Measurements from ENCODE around the gene GRK2.
A peak's percentile ranks its signal among the peaks of the same experiment; 100 is the strongest.

Gene GRK2

DNA sequence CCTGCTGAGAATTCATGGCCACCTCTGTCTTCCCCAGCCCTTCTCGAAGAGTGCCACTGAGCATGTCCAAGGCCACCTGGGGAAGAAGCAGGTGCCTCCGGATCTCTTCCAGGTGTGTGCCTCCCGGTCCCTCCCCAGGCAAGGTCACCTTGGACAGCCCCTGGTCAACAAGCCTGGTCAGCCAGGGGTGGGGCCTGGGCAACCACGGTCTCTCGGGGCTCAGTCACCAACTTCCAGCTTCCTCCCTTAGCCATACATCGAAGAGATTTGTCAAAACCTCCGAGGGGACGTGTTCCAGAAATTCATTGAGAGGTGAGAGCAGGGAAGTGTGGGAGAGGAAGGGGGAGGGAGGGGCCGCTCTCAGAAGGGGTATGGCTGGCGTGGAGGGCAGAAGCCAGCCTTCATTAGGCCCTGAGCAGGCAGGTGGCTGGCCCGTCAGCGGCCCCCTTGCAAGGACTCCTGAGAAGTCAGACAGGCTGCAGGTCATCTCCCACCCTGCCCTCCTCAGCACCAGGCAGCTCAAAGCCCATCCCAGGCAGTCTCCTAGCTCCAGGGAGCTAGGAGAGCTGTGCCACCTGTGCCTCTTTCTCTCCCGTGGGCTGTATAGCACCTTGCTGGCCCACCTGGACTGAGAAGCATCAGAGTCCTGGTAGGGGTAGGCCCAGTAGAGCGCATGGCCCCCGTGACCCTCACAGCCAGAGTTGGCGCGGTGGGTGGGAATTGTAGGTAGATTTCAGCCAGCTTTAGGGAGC, 13.5 kb downstream of the GRK2 start:
- H3K9me3 ChIP-seq (replicated peaks in 1 of 2; ENCODE audit: control insufficient read depth in 2 of 2, insufficient read depth in 1 of 2, low read depth in 1 of 2, low read length in 2 of 2): no peaks in the 10 kb centered on the region
- H3K9ac ChIP-seq (ENCODE audit: low read depth, low read length, poor library complexity): no peak overlapping the region
- H3K36me3 ChIP-seq (replicated peaks in 1 of 2; ENCODE audit: control insufficient read depth in 2 of 2, insufficient read depth in 2 of 2, low read length in 2 of 2): peaks cover 46 to 70% of the 10 kb centered on the region in 2 donors
- H3K79me1 ChIP-seq (ENCODE audit: low read depth, low read length): peaks cover 18% of the 10 kb centered on the region
- no peak overlapping the region for H3K27ac ChIP-seq (replicated peaks; ENCODE audit: low read length)
- no peak overlapping the region for H4K8ac ChIP-seq (ENCODE audit: low read depth, low read length)
- no peak overlapping the region for H3K4me2 ChIP-seq (ENCODE audit: insufficient read depth, low read length, poor library complexity, severe bottlenecking)
- H2BK12ac ChIP-seq (ENCODE audit: low read length): no peak overlapping the region
- DNase-seq (ENCODE audit: low spot score): no peak
- H2BK120ac ChIP-seq (ENCODE audit: low read depth, low read length): no peak overlapping the region
- H3K14ac ChIP-seq (ENCODE audit: low read length): no peak overlapping the region
- peaks cover 6 to 11% of the 10 kb centered on the region in 2 donors for H3K4me1 ChIP-seq (ENCODE audit: control insufficient read depth in 2 of 2, insufficient read depth in 1 of 2, low read depth in 1 of 2, low read length in 2 of 2)
- H2AK5ac ChIP-seq (ENCODE audit: low read depth, low read length): peak overlapping the region; percentile 70
- no peak overlapping the region for H2BK15ac ChIP-seq (ENCODE audit: low read length)
- H3K27me3 ChIP-seq (ENCODE audit: control insufficient read depth in 3 of 3, insufficient read depth in 3 of 3, low read depth in 1 of 3, low read length in 3 of 3): no peaks in the 10 kb centered on the region
- peak overlapping the region; percentile 55 for H3K23ac ChIP-seq (ENCODE audit: low read depth, low read length, poor library complexity)
- H3K4ac ChIP-seq (ENCODE audit: low read length): no peak overlapping the region
- H2AFZ ChIP-seq (ENCODE audit: low read length): no peak overlapping the region
- no peak overlapping the region for H4K91ac ChIP-seq (ENCODE audit: low read depth, low read length, poor library complexity)
- no peak overlapping the region for H3K18ac ChIP-seq (ENCODE audit: low read length)
- H2BK5ac ChIP-seq (ENCODE audit: low read length): no peak overlapping the region
- H3K4me3 ChIP-seq (ENCODE audit: low read length in 2 of 2): no peak overlapping the region
- no CpG with 5 or more reads among the region's 17 CpGs for WGBS, 2 donors (ENCODE audit: extremely low coverage in 2 of 2, insufficient read length in 2 of 2, insufficient replicate concordance in 1 of 2)

DNA sequence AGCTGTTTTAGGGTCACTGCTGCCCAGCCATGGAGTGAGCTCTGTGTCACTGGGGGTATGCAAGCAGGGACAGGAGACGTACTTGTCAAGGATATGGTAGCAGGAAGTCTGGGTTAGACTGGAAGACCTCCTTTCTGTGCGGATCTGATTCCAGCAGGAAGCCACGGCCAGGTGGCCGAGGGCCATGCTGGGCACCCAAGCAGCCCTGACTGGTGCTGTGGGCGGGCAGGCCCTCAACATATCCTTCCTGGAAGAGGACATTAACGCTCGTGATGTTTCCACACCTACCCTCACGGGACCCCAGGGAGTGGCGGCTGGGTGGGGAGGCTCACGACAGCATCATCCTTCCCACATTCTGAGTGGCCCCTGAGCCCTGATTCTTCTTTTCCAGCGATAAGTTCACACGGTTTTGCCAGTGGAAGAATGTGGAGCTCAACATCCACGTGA, 14.1 kb downstream of the GRK2 start:
- no peaks in the 10 kb centered on the region for H3K9me3 ChIP-seq (replicated peaks in 1 of 2; ENCODE audit: control insufficient read depth in 2 of 2, insufficient read depth in 1 of 2, low read depth in 1 of 2, low read length in 2 of 2)
- no peak overlapping the region for H3K9ac ChIP-seq (ENCODE audit: low read depth, low read length, poor library complexity)
- H2AFZ ChIP-seq (ENCODE audit: low read length): no peak overlapping the region
- no peak overlapping the region for H4K8ac ChIP-seq (ENCODE audit: low read depth, low read length)
- no peak overlapping the region for H3K4me2 ChIP-seq (ENCODE audit: insufficient read depth, low read length, poor library complexity, severe bottlenecking)
- H3K4me3 ChIP-seq (ENCODE audit: low read length in 2 of 2): peak overlapping the region in 1 of 2 donors; percentile 29
- H2BK5ac ChIP-seq (ENCODE audit: low read length): no peak overlapping the region
- H3K27ac ChIP-seq (replicated peaks; ENCODE audit: low read length): no peak overlapping the region
- H2BK15ac ChIP-seq (ENCODE audit: low read length): no peak overlapping the region
- no CpG with 5 or more reads among the region's 13 CpGs for WGBS, 2 donors (ENCODE audit: extremely low coverage in 2 of 2, insufficient read length in 2 of 2, insufficient replicate concordance in 1 of 2)
- H2BK12ac ChIP-seq (ENCODE audit: low read length): no peak overlapping the region
- peak overlapping the region; percentile 21 for H3K14ac ChIP-seq (ENCODE audit: low read length)
- H3K4me1 ChIP-seq (ENCODE audit: control insufficient read depth in 2 of 2, insufficient read depth in 1 of 2, low read depth in 1 of 2, low read length in 2 of 2): peaks cover 4 to 11% of the 10 kb centered on the region in 2 donors
- peak overlapping the region; percentile 17 for H3K23ac ChIP-seq (ENCODE audit: low read depth, low read length, poor library complexity)
- no peak overlapping the region for H3K4ac ChIP-seq (ENCODE audit: low read length)
- peaks cover 18% of the 10 kb centered on the region for H3K79me1 ChIP-seq (ENCODE audit: low read depth, low read length)
- H4K91ac ChIP-seq (ENCODE audit: low read depth, low read length, poor library complexity): no peak overlapping the region
- H2BK120ac ChIP-seq (ENCODE audit: low read depth, low read length): no peak overlapping the region
- H3K27me3 ChIP-seq (ENCODE audit: control insufficient read depth in 3 of 3, insufficient read depth in 3 of 3, low read depth in 1 of 3, low read length in 3 of 3): no peaks in the 10 kb centered on the region
- H2AK5ac ChIP-seq (ENCODE audit: low read depth, low read length): no peak overlapping the region
- no peak overlapping the region for H3K18ac ChIP-seq (ENCODE audit: low read length)
- no peak for DNase-seq (ENCODE audit: low spot score)
- H3K36me3 ChIP-seq (replicated peaks in 1 of 2; ENCODE audit: control insufficient read depth in 2 of 2, insufficient read depth in 2 of 2, low read length in 2 of 2): peaks cover 50 to 72% of the 10 kb centered on the region in 2 donors

DNA sequence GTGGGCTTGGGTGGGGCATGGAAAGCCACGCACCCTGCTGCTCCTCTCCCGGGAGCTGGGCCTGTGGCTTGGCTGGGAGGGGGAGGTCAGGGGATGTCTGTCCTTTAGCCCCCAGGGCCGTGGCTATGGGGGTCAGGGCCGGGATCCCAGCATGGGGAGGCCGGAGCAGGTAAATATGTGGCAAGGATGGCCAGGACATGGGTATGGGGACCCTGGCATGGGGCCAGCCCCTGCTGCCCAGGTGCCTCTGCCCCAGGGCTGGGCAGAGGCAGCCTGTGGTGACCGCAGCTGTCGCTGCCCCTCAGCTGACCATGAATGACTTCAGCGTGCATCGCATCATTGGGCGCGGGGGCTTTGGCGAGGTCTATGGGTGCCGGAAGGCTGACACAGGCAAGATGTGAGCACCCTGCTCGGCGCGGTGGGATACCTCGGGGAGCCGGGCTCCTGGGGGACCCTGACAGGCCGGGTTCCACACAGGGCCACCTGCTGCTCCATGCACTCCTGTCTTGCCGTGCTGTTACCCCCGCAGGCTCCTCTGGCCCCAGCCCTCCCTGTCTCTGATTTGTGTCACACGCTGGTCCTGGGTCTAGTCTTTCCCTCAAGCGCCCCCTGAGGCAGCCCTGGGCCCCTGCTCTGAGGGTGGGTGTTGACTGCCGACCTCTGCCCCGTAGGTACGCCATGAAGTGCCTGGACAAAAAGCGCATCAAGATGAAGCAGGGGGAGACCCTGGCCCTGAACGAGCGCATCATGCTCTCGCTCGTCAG, 14.7 kb downstream of the GRK2 start:
- no peak overlapping the region for H3K4me2 ChIP-seq (ENCODE audit: insufficient read depth, low read length, poor library complexity, severe bottlenecking)
- H2AK5ac ChIP-seq (ENCODE audit: low read depth, low read length): no peak overlapping the region
- no peaks in the 10 kb centered on the region for H3K27me3 ChIP-seq (ENCODE audit: control insufficient read depth in 3 of 3, insufficient read depth in 3 of 3, low read depth in 1 of 3, low read length in 3 of 3)
- no peak overlapping the region for H2BK12ac ChIP-seq (ENCODE audit: low read length)
- no peak overlapping the region for H3K4ac ChIP-seq (ENCODE audit: low read length)
- H2BK15ac ChIP-seq (ENCODE audit: low read length): no peak overlapping the region
- H4K91ac ChIP-seq (ENCODE audit: low read depth, low read length, poor library complexity): no peak overlapping the region
- H3K4me3 ChIP-seq (ENCODE audit: low read length in 2 of 2): peak overlapping the region in 1 of 2 donors; percentile 29
- no peaks in the 10 kb centered on the region for H3K9me3 ChIP-seq (replicated peaks in 1 of 2; ENCODE audit: control insufficient read depth in 2 of 2, insufficient read depth in 1 of 2, low read depth in 1 of 2, low read length in 2 of 2)
- H3K27ac ChIP-seq (replicated peaks; ENCODE audit: low read length): no peak overlapping the region
- WGBS, 2 donors (ENCODE audit: extremely low coverage in 2 of 2, insufficient read length in 2 of 2, insufficient replicate concordance in 1 of 2): no CpG with 5 or more reads among the region's 31 CpGs
- no peak overlapping the region for H3K18ac ChIP-seq (ENCODE audit: low read length)
- no peak overlapping the region for H2BK120ac ChIP-seq (ENCODE audit: low read depth, low read length)
- H3K36me3 ChIP-seq (replicated peaks in 1 of 2; ENCODE audit: control insufficient read depth in 2 of 2, insufficient read depth in 2 of 2, low read length in 2 of 2): peaks cover 55 to 74% of the 10 kb centered on the region in 2 donors
- H3K9ac ChIP-seq (ENCODE audit: low read depth, low read length, poor library complexity): no peak overlapping the region
- no peak for DNase-seq (ENCODE audit: low spot score)
- H3K79me1 ChIP-seq (ENCODE audit: low read depth, low read length): peaks cover 15% of the 10 kb centered on the region
- H3K23ac ChIP-seq (ENCODE audit: low read depth, low read length, poor library complexity): peak overlapping the region; percentile 17
- H3K14ac ChIP-seq (ENCODE audit: low read length): no peak overlapping the region
- no peak overlapping the region for H2BK5ac ChIP-seq (ENCODE audit: low read length)
- H2AFZ ChIP-seq (ENCODE audit: low read length): no peak overlapping the region
- H3K4me1 ChIP-seq (ENCODE audit: control insufficient read depth in 2 of 2, insufficient read depth in 1 of 2, low read depth in 1 of 2, low read length in 2 of 2): peaks cover 4 to 11% of the 10 kb centered on the region in 2 donors
- H4K8ac ChIP-seq (ENCODE audit: low read depth, low read length): no peak overlapping the region

DNA sequence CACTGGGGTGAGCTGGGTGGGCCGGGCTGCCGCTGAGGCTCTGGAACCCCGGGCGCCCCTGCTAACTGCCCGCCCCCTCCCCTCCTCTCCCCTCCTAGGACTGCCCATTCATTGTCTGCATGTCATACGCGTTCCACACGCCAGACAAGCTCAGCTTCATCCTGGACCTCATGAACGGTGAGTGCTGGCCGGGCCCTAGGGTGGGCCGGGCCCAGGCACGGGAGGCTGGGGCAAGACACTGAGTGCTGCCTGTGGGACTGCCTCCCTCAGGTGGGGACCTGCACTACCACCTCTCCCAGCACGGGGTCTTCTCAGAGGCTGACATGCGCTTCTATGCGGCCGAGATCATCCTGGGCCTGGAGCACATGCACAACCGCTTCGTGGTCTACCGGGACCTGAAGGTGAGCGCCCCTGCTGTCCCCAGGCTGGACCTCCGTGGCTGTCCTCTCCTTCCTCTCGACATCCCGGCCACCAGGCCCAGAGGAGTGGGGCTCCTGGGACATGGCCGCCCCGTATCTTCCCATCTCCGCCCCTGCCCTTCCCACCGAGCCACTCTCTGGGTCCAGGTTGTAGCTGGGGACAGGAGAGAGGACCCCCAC, 15.4 kb downstream of the GRK2 start:
- Histone ChIP-seq H3K27ac (replicated peaks; ENCODE audit: low read length) (no peak overlapping the region), H3K18ac (ENCODE audit: low read length) (no peak overlapping the region), H2AK5ac (ENCODE audit: low read depth, low read length) (no peak overlapping the region), H3K36me3 (replicated peaks in 1 of 2; ENCODE audit: control insufficient read depth in 2 of 2, insufficient read depth in 2 of 2, low read length in 2 of 2) (peaks cover 57 to 81% of the 10 kb centered on the region in 2 donors), H3K27me3 (ENCODE audit: control insufficient read depth in 3 of 3, insufficient read depth in 3 of 3, low read depth in 1 of 3, low read length in 3 of 3) (no peaks in the 10 kb centered on the region), H2BK12ac (ENCODE audit: low read length) (no peak overlapping the region), H3K79me1 (ENCODE audit: low read depth, low read length) (peaks cover 14% of the 10 kb centered on the region), H3K14ac (ENCODE audit: low read length) (no peak overlapping the region), H4K91ac (ENCODE audit: low read depth, low read length, poor library complexity) (no peak overlapping the region), H2BK15ac (ENCODE audit: low read length) (no peak overlapping the region), H3K4me1 (ENCODE audit: control insufficient read depth in 2 of 2, insufficient read depth in 1 of 2, low read depth in 1 of 2, low read length in 2 of 2) (peaks cover 4 to 10% of the 10 kb centered on the region in 2 donors), H3K4me2 (ENCODE audit: insufficient read depth, low read length, poor library complexity, severe bottlenecking) (no peak overlapping the region), H3K9ac (ENCODE audit: low read depth, low read length, poor library complexity) (peak overlapping the region; percentile 30), H2AFZ (ENCODE audit: low read length) (no peak overlapping the region), H3K4ac (ENCODE audit: low read length) (no peak overlapping the region), H3K9me3 (replicated peaks in 1 of 2; ENCODE audit: control insufficient read depth in 2 of 2, insufficient read depth in 1 of 2, low read depth in 1 of 2, low read length in 2 of 2) (no peaks in the 10 kb centered on the region), H2BK5ac (ENCODE audit: low read length) (no peak overlapping the region), H2BK120ac (ENCODE audit: low read depth, low read length) (no peak overlapping the region), H4K8ac (ENCODE audit: low read depth, low read length) (no peak overlapping the region), H3K23ac (ENCODE audit: low read depth, low read length, poor library complexity) (peak overlapping the region; percentile 55), H3K4me3 (ENCODE audit: low read length in 2 of 2) (no peak overlapping the region)
- DNase-seq (ENCODE audit: low spot score): no peak
- no CpG with 5 or more reads among the region's 27 CpGs for WGBS, 2 donors (ENCODE audit: extremely low coverage in 2 of 2, insufficient read length in 2 of 2, insufficient replicate concordance in 1 of 2)
